ENCODE results near the gene KIAA1549. TPM values are rescaled to one million over a fixed set of nuclear protein-coding genes. Genes with fewer than 3 reads are reported as not detected.

Gene KIAA1549
- total RNA-seq, 2 experiments from 2014 or later, result not detected

- peaks cover 0 to 2% of the 10 kb centered on the region in 2 experiments for H3K27me3 ChIP-seq (ENCODE audit: control insufficient read depth in 1 of 2, insufficient read depth in 2 of 2, low read length in 2 of 2)
- no peak overlapping the region for H3K4me3 ChIP-seq (ENCODE audit: low read length)
- H3K9me3 Mint-ChIP-seq, result no peaks in the 10 kb centered on the region
- H3K36me3 ChIP-seq (ENCODE audit: insufficient read depth, low read length), result no peaks in the 10 kb centered on the region
- TF ChIP-seq CTCF (IDR thresholded peaks at IDR 0.05), result no peak
- H3K4me3 Mint-ChIP-seq, result no peak overlapping the region
- ATAC-seq (ENCODE audit: poor library complexity) (no peak), DNase-seq (peak in 2 of 14 experiments; percentile 6 to 17)
- H3K4me1 Mint-ChIP-seq (ENCODE audit: low read depth), result peaks cover 11% of the 10 kb centered on the region
- intact Hi-C loops (cut with DNase I, micrococcal nuclease), result no loop called here
- ChIA-PET CTCF (interaction anchor here (0.6 kb wide), 1 partner anchor 93 kb away, joined by 3 read pairs; no protein-coding TSS in a partner anchor), POLR2A (interaction anchor here (1.6 to 1.7 kb wide), 2 partner anchors 17 to 33 kb away, joined by 4 to 12 read pairs; no protein-coding TSS in a partner anchor)
- H3K27ac Mint-ChIP-seq, result no peak overlapping the region
- H3K27me3 Mint-ChIP-seq, result no peaks in the 10 kb centered on the region
- H3K4me1 ChIP-seq (ENCODE audit: insufficient read depth, low read length), result no peaks in the 10 kb centered on the region
- H3K27ac ChIP-seq (ENCODE audit: low read depth in 1 of 2, low read length in 2 of 2), result no peak overlapping the region
- no peaks in the 10 kb centered on the region for H3K9me3 ChIP-seq (ENCODE audit: control insufficient read depth in 1 of 2, insufficient read depth in 1 of 2, low read length in 2 of 2)
- H3K36me3 Mint-ChIP-seq (ENCODE audit: low read depth), result no peaks in the 10 kb centered on the region
Measured at GRCh38 chr7:138919911-138920310, 61.3 kb downstream of the KIAA1549 start.

GRCh38 chr7:138919216-138919615 is 62.0 kb downstream of the KIAA1549 start:
- Mint-ChIP-seq H3K9me3 (no peaks in the 10 kb centered on the region), H3K27me3 (no peaks in the 10 kb centered on the region), H3K4me3 (no peak overlapping the region), H3K27ac (no peak overlapping the region), H3K36me3 (ENCODE audit: low read depth) (no peaks in the 10 kb centered on the region), H3K4me1 (ENCODE audit: low read depth) (peaks cover 11% of the 10 kb centered on the region)
- H3K4me1 ChIP-seq (ENCODE audit: insufficient read depth, low read length), result no peaks in the 10 kb centered on the region
- no peak for DNase-seq
- H3K9me3 ChIP-seq (ENCODE audit: control insufficient read depth in 1 of 2, insufficient read depth in 1 of 2, low read length in 2 of 2), result peaks cover 0 to 2% of the 10 kb centered on the region in 2 experiments
- peaks cover 0 to 4% of the 10 kb centered on the region in 2 experiments for H3K27me3 ChIP-seq (ENCODE audit: control insufficient read depth in 1 of 2, insufficient read depth in 2 of 2, low read length in 2 of 2)
- no peak overlapping the region for H3K4me3 ChIP-seq (ENCODE audit: low read length)
- ChIA-PET CTCF (interaction anchor here (0.8 kb wide), 1 partner anchor 14 kb away, joined by 3 read pairs; no protein-coding TSS in a partner anchor), POLR2A (interaction anchor here (1.6 to 1.7 kb wide), 2 partner anchors 16 to 33 kb away, joined by 4 to 12 read pairs; no protein-coding TSS in a partner anchor)
- H3K27ac ChIP-seq (ENCODE audit: low read depth in 1 of 2, low read length in 2 of 2), result no peak overlapping the region
- H3K36me3 ChIP-seq (ENCODE audit: insufficient read depth, low read length), result no peaks in the 10 kb centered on the region
- ATAC-seq (ENCODE audit: poor library complexity), result no peak
- no peak for TF ChIP-seq CTCF (IDR thresholded peaks at IDR 0.05)
- intact Hi-C loops (cut with DNase I, micrococcal nuclease), result no loop called here

- ChIA-PET CTCF (interaction anchor here (0.8 kb wide), 1 partner anchor 13 kb away, joined by 3 read pairs; no protein-coding TSS in a partner anchor), POLR2A (interaction anchor here (1.6 to 1.7 kb wide), 2 partner anchors 16 to 32 kb away, joined by 4 to 12 read pairs; no protein-coding TSS in a partner anchor)
- H3K36me3 ChIP-seq (ENCODE audit: insufficient read depth, low read length), result no peaks in the 10 kb centered on the region
- ATAC-seq (ENCODE audit: poor library complexity), result no peak
- Mint-ChIP-seq H3K27me3 (no peaks in the 10 kb centered on the region), H3K9me3 (no peaks in the 10 kb centered on the region), H3K36me3 (ENCODE audit: low read depth) (no peaks in the 10 kb centered on the region), H3K4me3 (no peak overlapping the region), H3K27ac (no peak overlapping the region), H3K4me1 (ENCODE audit: low read depth) (peaks cover 11% of the 10 kb centered on the region)
- no peaks in the 10 kb centered on the region for H3K4me1 ChIP-seq (ENCODE audit: insufficient read depth, low read length)
- TF ChIP-seq CTCF (IDR thresholded peaks at IDR 0.05), result no peak
- DNase-seq, result no peak
- peaks cover 0 to 7% of the 10 kb centered on the region in 2 experiments for H3K27me3 ChIP-seq (ENCODE audit: control insufficient read depth in 1 of 2, insufficient read depth in 2 of 2, low read length in 2 of 2)
- no peak overlapping the region for H3K4me3 ChIP-seq (ENCODE audit: low read length)
- H3K9me3 ChIP-seq (ENCODE audit: control insufficient read depth in 1 of 2, insufficient read depth in 1 of 2, low read length in 2 of 2), result peaks cover 0 to 3% of the 10 kb centered on the region in 2 experiments
- H3K27ac ChIP-seq (ENCODE audit: low read depth in 1 of 2, low read length in 2 of 2), result no peak overlapping the region
- intact Hi-C loops (cut with DNase I, micrococcal nuclease), result no loop called here
Measured at GRCh38 chr7:138918756-138919155, 62.4 kb downstream of the KIAA1549 start.

Data from CD4-positive, alpha-beta T cell (primary cell).